ENCODE results near the gene OR2A25.
"Not testable (repeated sequence)": the region's sequence is repeated elsewhere in the genome, so short reads cannot be mapped to it uniquely, and the experiment has no call there.

Gene OR2A25, protein sequence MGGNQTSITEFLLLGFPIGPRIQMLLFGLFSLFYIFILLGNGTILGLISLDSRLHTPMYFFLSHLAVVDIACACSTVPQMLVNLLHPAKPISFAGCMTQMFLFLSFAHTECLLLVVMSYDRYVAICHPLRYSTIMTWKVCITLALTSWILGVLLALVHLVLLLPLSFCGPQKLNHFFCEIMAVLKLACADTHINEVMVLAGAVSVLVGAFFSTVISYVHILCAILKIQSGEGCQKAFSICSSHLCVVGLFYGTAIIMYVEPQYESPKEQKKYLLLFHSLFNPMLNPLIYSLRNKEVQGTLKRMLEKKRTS

DNA sequence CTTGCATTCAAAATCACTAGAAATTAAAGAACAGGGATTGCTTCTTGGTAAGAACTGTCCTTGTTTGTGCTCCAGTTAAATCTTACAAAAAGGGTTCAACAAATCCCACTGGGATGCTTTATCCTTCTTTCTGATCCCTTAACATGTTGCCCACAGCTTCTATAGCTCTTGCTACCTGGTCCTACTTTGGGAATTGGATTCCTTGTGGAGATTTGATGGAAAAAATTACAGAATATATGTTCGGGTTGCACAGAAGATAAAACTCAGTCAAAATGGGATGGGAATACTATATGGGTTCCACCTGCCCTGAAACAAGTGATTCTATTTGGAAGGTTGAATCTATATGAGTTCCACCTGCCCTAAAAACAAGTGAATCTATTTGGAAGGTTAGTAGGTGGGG, at the start of gene OR2A25:
OR2A25 (plus strand) TSS at position 301 of the 400 bp plus-strand sequence. CDS start 4,409 bp downstream, outside the sequence.
- DNase-seq, result no peak

DNA sequence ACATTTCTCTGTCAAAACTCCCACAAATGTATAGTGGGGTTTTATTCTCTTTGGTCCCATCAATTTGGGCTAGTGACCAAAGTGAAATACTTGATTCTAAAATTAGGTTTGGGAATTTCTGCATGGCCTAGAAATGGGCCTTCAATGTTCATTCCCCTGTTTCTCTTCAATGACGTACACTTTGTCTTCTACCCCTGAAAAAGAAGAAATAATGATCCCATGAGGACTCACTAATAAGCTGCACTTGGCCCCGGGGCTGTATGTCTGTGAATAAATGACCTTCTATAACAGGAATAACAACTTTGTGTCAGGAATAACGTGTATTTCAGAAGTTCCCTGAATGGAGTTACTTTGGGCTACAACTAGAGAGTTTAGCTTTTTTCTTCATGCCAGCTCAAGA, 49.3 kb upstream of the OR2A25 start:
- no peak for DNase-seq

DNA sequence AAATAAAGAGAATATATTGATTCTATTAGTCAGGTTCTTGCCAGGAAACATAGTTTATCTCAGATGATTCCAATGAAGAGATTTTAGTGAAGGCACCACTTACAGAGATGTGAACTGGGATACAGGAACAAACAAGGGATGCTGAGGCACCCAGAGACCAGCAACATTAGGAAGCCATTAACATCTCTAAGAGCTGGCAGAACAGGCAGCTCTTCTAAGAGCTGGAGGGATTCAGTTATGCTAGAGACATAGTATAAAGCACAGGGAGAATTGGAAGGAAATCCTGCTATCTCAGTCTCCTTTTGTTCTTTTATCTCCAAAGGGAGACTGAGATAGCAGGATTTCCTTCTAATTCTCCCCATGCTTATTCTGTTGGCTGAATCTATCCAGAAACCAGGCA, 47.4 kb upstream of the OR2A25 start:
- DNase-seq, result no peak

DNA sequence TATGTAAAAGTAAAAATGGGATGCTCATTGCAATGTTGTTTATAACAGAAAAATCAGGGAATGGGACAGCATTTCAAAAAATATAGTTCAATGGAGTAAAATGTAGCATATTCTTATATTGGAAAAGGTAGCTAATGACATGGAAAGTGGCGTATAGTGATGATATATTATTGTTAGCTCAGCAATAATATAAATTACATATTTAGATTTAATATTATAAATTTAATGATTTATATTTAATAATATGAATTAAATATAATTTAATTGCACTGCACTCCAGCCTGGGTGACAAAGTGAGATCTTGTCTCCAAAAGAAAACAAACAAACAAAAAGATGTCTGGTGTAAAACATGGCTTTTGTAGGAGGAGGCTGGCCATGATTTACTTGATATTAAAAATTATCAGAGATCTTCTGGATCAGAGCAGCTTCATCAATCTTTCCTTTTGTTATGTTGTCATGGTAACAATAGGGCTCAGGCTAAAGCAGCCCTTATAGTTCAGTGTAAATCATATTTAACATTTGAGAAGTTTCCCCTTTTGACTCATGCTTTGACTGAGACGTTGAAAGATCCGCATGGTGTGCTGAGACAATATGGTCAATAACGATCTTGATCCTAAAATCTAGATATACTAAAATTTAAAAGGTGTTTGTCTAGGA, 46.3 kb upstream of the OR2A25 start:
- DNase-seq, result no peak

- DNase-seq, result no peak
These were observed 45.4 kb upstream of the OR2A25 start for GRCh38 chr7:144024213-144024612.

DNA sequence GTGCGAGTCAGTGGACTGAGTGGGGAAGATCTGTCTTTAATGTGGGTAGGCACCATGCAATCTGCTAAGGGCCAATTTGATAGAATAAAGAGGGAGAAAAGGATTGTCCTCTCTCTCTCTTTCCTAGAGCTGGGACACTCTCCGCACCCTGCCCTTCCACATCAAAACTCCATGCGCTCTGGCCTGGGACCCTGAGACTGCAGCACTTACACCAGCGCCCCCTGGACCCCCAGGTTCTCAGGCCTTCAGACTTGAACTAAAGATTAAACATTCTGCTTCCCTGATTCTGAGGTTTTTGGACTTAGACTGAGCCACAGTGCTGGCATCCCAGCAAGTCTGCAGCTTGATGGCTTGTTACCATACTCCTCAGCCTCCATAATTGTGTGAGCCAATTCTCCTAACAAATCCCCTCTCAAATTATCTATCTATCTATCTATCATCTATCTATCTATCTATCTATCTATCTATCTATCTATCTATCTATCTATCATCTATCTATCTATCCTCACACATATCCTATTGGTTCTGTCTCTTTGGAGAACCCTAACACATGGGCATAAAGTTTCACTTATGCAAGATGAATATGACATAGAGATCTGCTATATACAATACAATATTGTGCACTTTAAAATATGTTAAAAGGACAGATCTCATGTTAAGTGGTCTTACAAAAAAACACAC, 43.3 kb upstream of the OR2A25 start:
- DNase-seq, result no peak

DNA sequence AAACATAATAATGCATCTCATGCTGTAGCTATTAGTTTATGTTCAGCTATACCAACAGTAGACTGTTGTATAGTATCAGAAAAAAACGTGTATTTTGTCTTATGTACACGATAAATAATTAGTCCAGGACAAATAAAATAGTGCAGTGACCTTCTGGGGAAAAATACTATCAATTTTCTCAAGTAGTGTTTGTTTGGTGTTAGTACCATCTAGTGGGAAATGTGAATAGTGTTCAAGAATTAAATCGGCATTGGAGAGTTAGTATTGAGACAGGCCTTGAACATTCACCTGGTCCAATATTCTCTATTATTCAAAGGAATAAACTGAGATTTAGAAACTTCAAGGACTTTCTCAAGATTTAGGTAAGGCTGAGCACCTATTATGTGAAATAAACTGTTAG, 42.5 kb upstream of the OR2A25 start:
- no peak for DNase-seq

- DNase-seq, result no peak
These were observed 41.6 kb upstream of the OR2A25 start for GRCh38 chr7:144027974-144028373.

- no peak for DNase-seq
These were observed 41.1 kb upstream of the OR2A25 start for GRCh38 chr7:144028547-144028946.

DNA sequence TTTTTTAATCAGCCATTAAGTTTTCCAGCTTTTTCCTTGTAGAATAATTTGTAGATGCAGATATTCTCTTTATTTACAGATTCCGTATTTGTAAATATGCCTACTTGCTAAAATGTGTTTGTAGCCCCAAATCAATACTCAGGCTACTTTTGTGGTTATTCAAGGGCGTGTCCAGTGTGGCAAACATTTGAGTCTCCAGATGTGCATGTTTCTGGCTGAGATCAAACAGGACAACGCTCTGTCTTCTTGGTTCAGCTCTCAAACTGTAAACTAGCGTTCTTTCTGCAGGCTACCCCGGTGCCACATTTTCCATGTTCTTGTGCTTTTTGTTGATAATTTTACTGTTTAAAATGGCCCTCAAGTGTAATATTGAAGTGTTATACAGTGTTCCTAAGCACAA, 37.1 kb upstream of the OR2A25 start:
- no peak for DNase-seq

- no peak for DNase-seq
These were observed 36.5 kb upstream of the OR2A25 start for GRCh38 chr7:144032985-144033709.

DNA sequence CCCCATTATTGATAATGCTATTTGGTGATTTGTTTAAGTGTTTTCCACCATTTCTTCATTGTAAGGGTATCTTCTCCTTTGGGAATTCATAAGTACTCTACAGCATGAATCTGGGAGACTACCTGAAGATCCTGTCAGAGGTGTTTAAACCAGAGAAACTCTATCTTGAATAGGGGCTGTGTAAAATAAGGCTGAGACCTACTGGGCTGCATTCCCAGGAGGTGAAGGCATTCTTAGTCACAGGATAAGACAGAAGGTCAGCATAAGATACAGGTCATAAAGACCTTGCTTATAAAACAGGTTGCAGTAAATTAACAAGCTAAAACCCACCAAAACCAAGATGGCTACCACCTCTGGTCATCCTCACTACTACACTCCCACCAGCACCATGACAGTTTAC, 34.2 kb upstream of the OR2A25 start:
- DNase-seq, result no peak

GRCh38 chr7:144036302-144036885, 33.2 kb upstream of the OR2A25 start:
- no peak for DNase-seq

- DNase-seq, result no peak
These were observed 32.1 kb upstream of the OR2A25 start for GRCh38 chr7:144037414-144038035.

DNA sequence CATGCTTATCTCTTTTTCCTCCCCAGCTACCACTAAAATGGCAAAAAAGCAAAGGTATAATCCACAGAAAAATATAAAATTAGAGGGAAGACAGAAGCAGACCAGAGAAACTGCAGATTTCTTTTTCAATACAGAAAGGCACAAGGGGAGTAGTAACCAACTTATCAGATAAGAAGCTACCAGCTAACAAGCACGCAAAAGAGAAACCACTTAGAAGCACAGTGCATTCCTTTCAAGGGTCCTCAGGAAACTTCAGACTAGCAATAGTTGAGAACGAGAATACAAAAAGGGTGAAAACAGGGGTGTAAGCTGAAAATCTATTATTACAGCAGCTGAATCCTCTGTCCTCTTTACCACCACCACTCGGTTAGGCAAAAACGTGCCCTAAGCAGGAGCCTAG, 30.7 kb upstream of the OR2A25 start:
- DNase-seq, result no peak

DNA sequence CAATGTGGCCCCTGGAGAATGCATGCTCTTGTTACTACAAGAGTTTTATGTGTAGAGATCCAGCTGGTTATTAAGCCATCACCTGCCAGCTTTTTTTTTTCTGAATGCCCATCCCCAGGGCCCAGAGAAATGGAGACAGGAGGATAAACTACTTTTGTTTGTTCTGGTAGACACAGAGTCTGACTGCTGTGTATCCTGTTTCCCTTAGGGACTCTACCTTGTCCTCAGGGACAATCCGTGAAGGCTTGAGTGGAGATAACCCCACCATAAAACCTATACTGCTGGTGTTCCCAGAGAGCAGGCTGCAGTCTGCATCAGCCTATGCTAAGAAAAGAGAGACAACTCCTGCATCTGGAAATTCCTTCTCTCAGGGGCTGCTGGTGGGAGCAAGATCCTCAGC, 21.0 kb upstream of the OR2A25 start, which contains the start of gene OR2A5:
OR2A5 (plus strand) TSS at position 301 of the 400 bp plus-strand sequence. CDS start 1,454 bp downstream, outside the sequence.
- no peak for DNase-seq

DNA sequence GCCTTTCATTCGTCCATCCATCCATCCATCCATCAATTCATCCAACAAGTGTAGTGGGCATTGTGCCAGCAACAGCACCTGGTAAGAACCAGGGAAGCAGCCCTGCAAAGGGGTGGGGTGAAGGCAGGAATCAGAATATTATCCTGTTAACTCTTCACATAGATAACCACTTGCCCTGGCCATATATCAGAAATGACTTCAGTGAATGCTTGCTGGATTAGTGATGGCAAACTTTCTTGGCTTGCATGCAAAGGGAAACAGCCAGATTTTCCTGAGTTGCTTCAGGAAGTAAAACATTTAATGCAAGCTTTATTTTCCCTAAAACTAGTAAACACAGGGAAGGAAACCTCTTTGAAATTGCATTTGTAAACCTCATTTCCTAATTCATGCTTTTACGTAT, 20.1 kb upstream of the OR2A25 start:
- no peak for DNase-seq

- no peak for DNase-seq
These were observed 19.5 kb upstream of the OR2A25 start for GRCh38 chr7:144050093-144050492.

DNA sequence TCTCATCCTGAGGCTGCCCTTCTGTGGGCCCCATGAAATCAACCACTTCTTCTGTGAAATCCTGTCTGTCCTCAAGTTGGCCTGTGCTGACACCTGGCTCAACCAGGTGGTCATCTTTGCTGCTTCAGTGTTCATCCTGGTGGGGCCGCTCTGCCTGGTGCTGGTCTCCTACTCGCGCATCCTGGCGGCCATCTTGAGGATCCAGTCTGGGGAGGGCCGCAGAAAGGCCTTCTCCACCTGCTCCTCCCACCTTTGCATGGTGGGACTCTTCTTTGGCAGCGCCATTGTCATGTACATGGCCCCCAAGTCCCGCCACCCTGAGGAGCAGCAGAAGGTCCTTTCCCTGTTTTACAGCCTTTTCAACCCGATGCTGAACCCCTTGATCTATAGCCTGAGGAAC, 18.7 kb upstream of the OR2A25 start:
- not testable (repeated sequence) for DNase-seq

DNA sequence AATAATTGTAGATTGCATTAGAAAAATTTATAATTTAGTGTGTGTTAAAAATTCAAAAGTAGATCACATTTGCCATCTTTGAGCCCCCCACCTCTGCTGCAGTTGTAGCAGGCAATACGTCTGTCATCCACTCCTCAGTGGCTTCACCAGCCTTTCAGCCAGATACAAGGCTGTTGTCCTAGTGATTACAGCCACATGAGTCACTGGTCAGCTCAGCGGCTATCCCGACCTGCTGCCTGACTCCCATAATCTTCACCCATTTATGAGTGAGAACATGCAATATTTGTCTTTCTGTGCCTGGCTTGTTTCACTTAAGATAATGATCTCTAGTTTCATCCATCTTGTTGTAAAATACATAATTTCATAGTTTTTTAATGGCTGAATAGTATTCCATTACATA, 11.7 kb upstream of the OR2A25 start:
- no peak for DNase-seq

DNA sequence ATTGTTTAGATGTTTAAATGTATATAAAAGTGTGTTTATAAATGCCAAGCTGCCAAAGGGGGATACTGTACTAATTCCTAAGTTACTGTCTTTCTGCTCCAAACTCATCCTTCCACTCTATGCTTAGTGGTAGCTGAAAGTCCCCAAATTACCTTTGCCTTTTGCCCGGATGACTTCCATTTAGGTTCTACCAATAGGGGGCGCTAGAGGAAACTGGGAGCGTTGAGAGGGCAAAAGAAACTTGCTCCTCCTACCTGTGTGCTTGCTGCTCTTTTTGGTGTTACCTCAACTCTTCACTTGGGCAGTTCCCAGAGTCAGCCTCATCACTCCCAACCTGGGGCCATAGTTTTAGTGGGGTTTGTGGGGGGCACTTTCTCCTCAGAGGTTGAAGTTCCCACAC, 5.9 kb upstream of the OR2A25 start:
- DNase-seq, result no peak

DNA sequence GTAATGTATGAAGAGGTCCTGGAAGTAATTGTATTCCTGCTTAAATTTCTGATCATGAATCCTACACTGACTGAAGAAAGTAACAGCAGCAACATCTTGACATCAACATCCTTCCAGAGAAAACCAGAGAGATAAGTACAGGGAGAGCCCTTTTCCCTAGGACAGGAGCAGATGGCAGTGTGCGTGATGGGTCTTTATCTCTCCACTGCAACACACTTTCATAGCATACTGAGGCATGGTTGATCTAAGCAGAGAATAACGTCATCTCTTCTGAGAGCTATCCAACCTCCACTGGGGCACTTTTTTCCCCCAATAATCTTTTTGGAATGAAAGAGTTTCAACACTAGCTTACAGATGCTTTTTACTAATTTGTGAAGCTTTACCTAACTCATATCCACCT, 342 bp downstream of the OR2A25 start:
- DNase-seq, result no peak
